ENCODE measurements around the gene ERRFI1. TPM values are rescaled to one million over a fixed set of nuclear protein-coding genes. Genes with fewer than 3 reads are reported as not detected.

Gene ERRFI1
- total RNA-seq (2022; extraction: Qiagen RNA extraction; ENCODE audit: low read depth) = 63.5 to 86.0 TPM (median 82.0 TPM) in 5 replicates

GRCh38 chr1:8026153-8026975, at the start of gene ERRFI1:
Gene ERRFI1 (minus strand): TSS chr1:8026309. CDS start chr1:8015619, 10,690 bp downstream.

Other genes starting within 250 kb of the ERRFI1 start
- gene PER3, start 242.0 kb downstream of the ERRFI1 start, total RNA-seq (2022; extraction: Qiagen RNA extraction; ENCODE audit: low read depth) = 0.57 to 1.2 TPM (median 0.67 TPM) in 5 replicates
- gene UTS2, start 173.2 kb downstream of the ERRFI1 start, total RNA-seq (2022; extraction: Qiagen RNA extraction; ENCODE audit: low read depth) = not detected in 5 replicates
- 3.0 to 4.1 TPM (median 3.3 TPM) in 5 replicates for gene TNFRSF9, start 85.5 kb downstream of the ERRFI1 start, total RNA-seq (2022; extraction: Qiagen RNA extraction; ENCODE audit: low read depth)
- 330 to 442 TPM (median 347 TPM) in 5 replicates for gene PARK7, start 64.6 kb downstream of the ERRFI1 start, total RNA-seq (2022; extraction: Qiagen RNA extraction; ENCODE audit: low read depth)